ENCODE results near the gene BCL11B. TPM values are rescaled to one million over a fixed set of nuclear protein-coding genes. Genes with fewer than 3 reads are reported as not detected.

Gene BCL11B
- total and polyA plus RNA-seq, 5 donors from 2014 or later: 5.3 to 210 (median 5.6) TPM

DNA sequence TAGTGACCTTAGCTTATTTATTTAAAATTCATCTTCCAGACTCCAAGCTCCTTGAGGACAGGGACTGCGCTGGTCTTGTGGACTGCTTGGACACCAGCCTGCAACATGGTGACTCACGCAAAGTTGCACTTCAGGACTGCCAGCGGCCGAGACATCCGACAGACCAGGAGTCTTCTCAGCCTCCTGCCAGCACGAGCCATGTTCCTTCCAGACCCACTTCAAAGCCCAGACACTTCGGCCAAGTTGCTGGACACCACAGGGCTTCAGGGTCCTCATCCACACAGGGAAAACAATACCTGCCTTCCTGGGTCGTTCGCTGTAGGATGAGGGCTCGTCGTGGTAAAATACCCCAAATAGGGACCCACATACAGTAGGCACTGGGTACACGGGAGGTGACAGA, 88.7 kb downstream of the BCL11B start:
- no peak for DNase-seq
- Histone ChIP-seq H3K27me3 (ENCODE audit: control insufficient read depth, insufficient read depth, low read length) (no peaks in the 10 kb centered on the region), H3K36me3 (ENCODE audit: control insufficient read depth, insufficient read depth, low read length) (peaks cover 62% of the 10 kb centered on the region), H3K4me3 (ENCODE audit: low read depth, low read length) (peak overlapping the region; percentile 2), H3K27ac (ENCODE audit: insufficient read depth, low read length, poor library complexity, severe bottlenecking) (peak overlapping the region; percentile 53), H3K4me1 (ENCODE audit: control insufficient read depth, insufficient read depth, low read length, poor library complexity, severe bottlenecking) (peaks cover 98% of the 10 kb centered on the region), H3K9me3 (ENCODE audit: control insufficient read depth in 2 of 2, low read length in 2 of 2) (no peaks in the 10 kb centered on the region)
- H3K4me1 Mint-ChIP-seq: peaks cover 65 to 99% (median 86%) of the 10 kb centered on the region in 4 donors
- peak overlapping the region; percentile 90 to 94 (median 93) for H3K27ac Mint-ChIP-seq
- peaks cover 50% of the 10 kb centered on the region for H3K36me3 Mint-ChIP-seq
- H3K4me3 Mint-ChIP-seq: peak overlapping the region in 3 of 4 donors; percentile 76 to 83 (median 78)
- no peak for ATAC-seq (ENCODE audit: low read depth in 2 of 2)
- no peaks in the 10 kb centered on the region for H3K9me3 Mint-ChIP-seq
- H3K27me3 Mint-ChIP-seq: no peaks in the 10 kb centered on the region

DNA sequence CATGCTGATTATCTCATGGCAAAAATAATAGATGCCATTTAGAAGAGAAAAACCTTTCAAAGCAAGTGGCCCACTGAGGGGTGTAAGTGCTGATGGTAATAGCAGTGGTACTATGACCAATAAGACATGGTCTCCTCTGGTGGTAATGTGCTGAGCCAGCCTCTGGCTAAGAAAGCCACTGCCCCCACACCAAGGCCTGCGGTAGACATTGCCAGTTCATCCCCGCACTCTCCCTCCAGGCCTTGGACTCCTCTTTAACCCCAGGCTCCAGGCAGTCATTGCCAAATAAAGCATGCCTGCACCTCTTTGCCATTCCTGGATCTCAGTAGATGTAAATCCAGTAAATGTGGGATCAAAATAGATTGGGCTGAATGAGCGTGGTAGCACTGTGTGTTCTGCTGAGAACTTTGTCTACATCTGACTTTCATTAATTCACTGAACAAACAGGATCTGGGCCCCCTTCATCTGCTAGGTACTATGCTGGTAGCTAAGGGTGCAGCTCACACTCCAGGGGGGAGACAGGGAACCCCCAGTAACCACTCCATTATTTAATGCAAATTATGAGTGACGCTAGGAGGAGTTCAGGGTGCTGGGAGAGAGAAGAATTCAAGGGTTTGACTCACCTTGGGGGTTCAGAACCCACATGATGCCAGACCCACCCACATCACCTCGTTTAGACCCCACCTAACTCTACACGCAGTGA, 89.3 kb downstream of the BCL11B start:
- Histone ChIP-seq H3K4me3 (ENCODE audit: low read depth, low read length) (peak overlapping the region; percentile 2), H3K27ac (ENCODE audit: insufficient read depth, low read length, poor library complexity, severe bottlenecking) (peak overlapping the region; percentile 53), H3K27me3 (ENCODE audit: control insufficient read depth, insufficient read depth, low read length) (no peaks in the 10 kb centered on the region), H3K4me1 (ENCODE audit: control insufficient read depth, insufficient read depth, low read length, poor library complexity, severe bottlenecking) (peaks cover 95% of the 10 kb centered on the region), H3K36me3 (ENCODE audit: control insufficient read depth, insufficient read depth, low read length) (peaks cover 68% of the 10 kb centered on the region), H3K9me3 (ENCODE audit: control insufficient read depth in 2 of 2, low read length in 2 of 2) (no peaks in the 10 kb centered on the region)
- H3K36me3 Mint-ChIP-seq: peaks cover 52% of the 10 kb centered on the region
- H3K4me3 Mint-ChIP-seq: peak overlapping the region; percentile 70 to 83 (median 77)
- no peak for DNase-seq
- H3K27ac Mint-ChIP-seq: peak overlapping the region; percentile 90 to 94 (median 93)
- H3K9me3 Mint-ChIP-seq: no peaks in the 10 kb centered on the region
- no peaks in the 10 kb centered on the region for H3K27me3 Mint-ChIP-seq
- ATAC-seq (ENCODE audit: low read depth in 2 of 2): no peak
- peaks cover 60 to 97% (median 82%) of the 10 kb centered on the region in 4 donors for H3K4me1 Mint-ChIP-seq

DNA sequence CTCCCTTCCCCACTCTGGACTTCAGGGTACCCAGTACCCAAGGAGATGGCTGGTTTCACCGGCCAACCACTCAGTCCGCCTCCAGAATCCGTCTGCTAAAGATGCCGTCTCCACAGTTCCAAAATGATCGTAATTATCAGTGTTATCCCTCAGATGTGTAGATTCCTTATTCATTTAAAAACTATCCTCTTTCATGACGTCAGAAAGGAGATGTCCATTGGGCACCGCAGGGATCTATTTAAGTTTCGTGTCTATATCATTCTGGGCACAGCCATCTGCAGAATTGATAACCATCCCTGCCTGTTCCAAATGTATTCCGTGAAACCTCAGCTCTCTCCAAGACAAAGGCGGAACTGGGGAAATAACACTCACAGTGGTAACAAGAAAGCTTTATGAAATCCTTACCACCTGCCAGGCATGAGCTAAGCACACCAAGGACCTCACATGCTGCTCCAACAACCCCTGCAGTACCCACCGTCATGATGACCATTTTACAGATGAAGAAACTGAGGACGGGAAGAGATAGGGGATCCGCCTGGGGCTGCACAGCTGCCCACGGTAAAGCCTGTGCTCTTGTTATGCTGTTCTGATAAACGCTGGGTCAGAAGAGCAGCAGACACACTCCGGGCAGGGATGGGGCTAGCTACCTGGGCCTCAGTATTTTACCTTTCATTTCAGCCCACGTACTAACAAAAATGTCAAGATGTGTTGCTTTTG, 90.0 kb downstream of the BCL11B start:
- no peaks in the 10 kb centered on the region for H3K27me3 Mint-ChIP-seq
- peak overlapping the region; percentile 75 to 83 (median 77) for H3K4me3 Mint-ChIP-seq
- no peaks in the 10 kb centered on the region for H3K9me3 ChIP-seq (ENCODE audit: control insufficient read depth in 2 of 2, low read length in 2 of 2)
- H3K9me3 Mint-ChIP-seq: no peaks in the 10 kb centered on the region
- H3K4me3 ChIP-seq (ENCODE audit: low read depth, low read length): peak overlapping the region; percentile 2
- peak overlapping the region; percentile 90 to 94 (median 93) for H3K27ac Mint-ChIP-seq
- H3K36me3 Mint-ChIP-seq: peaks cover 56% of the 10 kb centered on the region
- peaks cover 92% of the 10 kb centered on the region for H3K4me1 ChIP-seq (ENCODE audit: control insufficient read depth, insufficient read depth, low read length, poor library complexity, severe bottlenecking)
- peaks cover 53 to 92% (median 77%) of the 10 kb centered on the region in 4 donors for H3K4me1 Mint-ChIP-seq
- no peaks in the 10 kb centered on the region for H3K27me3 ChIP-seq (ENCODE audit: control insufficient read depth, insufficient read depth, low read length)
- H3K36me3 ChIP-seq (ENCODE audit: control insufficient read depth, insufficient read depth, low read length): peaks cover 76% of the 10 kb centered on the region
- DNase-seq (no peak), ATAC-seq (ENCODE audit: low read depth in 2 of 2) (no peak)
- peak overlapping the region; percentile 63 for H3K27ac ChIP-seq (ENCODE audit: insufficient read depth, low read length, poor library complexity, severe bottlenecking)

DNA sequence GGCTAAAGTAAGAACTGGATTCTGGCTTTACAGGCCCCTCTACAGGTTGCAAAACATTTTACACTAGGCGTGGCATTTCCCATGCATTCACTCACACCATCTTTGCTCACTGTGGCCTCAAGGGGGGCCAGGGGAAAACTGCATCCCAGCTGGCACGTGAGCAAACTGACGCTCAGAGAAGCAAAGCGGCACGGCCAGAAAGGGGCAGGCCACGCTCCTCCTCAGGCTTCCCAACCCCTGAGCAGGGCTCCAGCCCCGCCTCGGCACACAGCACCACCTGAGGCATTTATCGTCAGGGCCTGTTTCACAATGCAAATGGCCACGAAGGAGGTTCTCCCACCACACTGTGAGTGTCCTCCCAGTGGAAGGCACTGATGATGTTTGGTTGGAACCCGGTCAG, 90.8 kb downstream of the BCL11B start:
- peaks cover 49 to 85% (median 70%) of the 10 kb centered on the region in 4 donors for H3K4me1 Mint-ChIP-seq

DNA sequence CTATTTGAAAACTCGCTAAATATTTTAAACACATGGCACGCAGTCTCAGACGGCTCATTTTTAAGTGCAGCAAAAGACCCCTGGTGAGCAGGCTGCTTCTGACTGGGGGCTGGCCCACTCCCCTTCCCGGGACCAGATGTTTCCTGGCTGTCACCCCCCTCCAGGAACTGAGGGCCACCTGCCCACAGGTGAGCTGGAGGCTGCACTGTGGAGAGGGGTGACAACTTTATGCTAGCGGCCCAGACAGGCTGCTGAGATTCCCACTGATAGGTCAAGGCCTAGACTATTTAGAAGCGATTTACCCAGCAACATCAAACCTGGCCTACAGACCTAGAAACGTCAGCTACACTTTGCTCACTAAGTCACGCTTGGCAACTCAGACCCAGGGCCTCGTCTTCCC, 92.1 kb downstream of the BCL11B start:
- Mint-ChIP-seq H3K9me3 (no peaks in the 10 kb centered on the region), H3K27me3 (no peaks in the 10 kb centered on the region), H3K27ac (peak overlapping the region; percentile 88 to 96 (median 90)), H3K4me1 (peaks cover 40 to 72% (median 59%) of the 10 kb centered on the region in 4 donors), H3K4me3 (peak overlapping the region in 3 of 4 donors; percentile 41 to 78 (median 66)), H3K36me3 (peaks cover 55% of the 10 kb centered on the region)
- ATAC-seq (ENCODE audit: low read depth in 2 of 2): peak in 1 of 2 donors; percentile 12
- Histone ChIP-seq H3K36me3 (ENCODE audit: control insufficient read depth, insufficient read depth, low read length) (peaks cover 83% of the 10 kb centered on the region), H3K27me3 (ENCODE audit: control insufficient read depth, insufficient read depth, low read length) (no peaks in the 10 kb centered on the region), H3K9me3 (ENCODE audit: control insufficient read depth in 2 of 2, low read length in 2 of 2) (peaks cover 0 to 3% of the 10 kb centered on the region in 2 experiments), H3K27ac (ENCODE audit: insufficient read depth, low read length, poor library complexity, severe bottlenecking) (peak overlapping the region; percentile 63), H3K4me1 (ENCODE audit: control insufficient read depth, insufficient read depth, low read length, poor library complexity, severe bottlenecking) (peaks cover 72% of the 10 kb centered on the region), H3K4me3 (ENCODE audit: low read depth, low read length) (no peak overlapping the region)
- DNase-seq: no peak

More for the DNA sequence above, 90.8 kb downstream of the BCL11B start:
- Mint-ChIP-seq H3K27me3 (no peaks in the 10 kb centered on the region), H3K36me3 (peaks cover 59% of the 10 kb centered on the region), H3K9me3 (no peaks in the 10 kb centered on the region), H3K27ac (peak overlapping the region; percentile 71 to 90 (median 88)), H3K4me3 (peak overlapping the region; percentile 50 to 78 (median 55))
- H3K27me3 ChIP-seq (ENCODE audit: control insufficient read depth, insufficient read depth, low read length): no peaks in the 10 kb centered on the region
- peaks cover 0 to 3% of the 10 kb centered on the region in 2 experiments for H3K9me3 ChIP-seq (ENCODE audit: control insufficient read depth in 2 of 2, low read length in 2 of 2)
- no peak for DNase-seq
- peaks cover 78% of the 10 kb centered on the region for H3K36me3 ChIP-seq (ENCODE audit: control insufficient read depth, insufficient read depth, low read length)
- H3K27ac ChIP-seq (ENCODE audit: insufficient read depth, low read length, poor library complexity, severe bottlenecking): peak overlapping the region; percentile 63
- H3K4me1 ChIP-seq (ENCODE audit: control insufficient read depth, insufficient read depth, low read length, poor library complexity, severe bottlenecking): peaks cover 85% of the 10 kb centered on the region
- no peak overlapping the region for H3K4me3 ChIP-seq (ENCODE audit: low read depth, low read length)
- ATAC-seq (ENCODE audit: low read depth in 2 of 2): no peak

DNA sequence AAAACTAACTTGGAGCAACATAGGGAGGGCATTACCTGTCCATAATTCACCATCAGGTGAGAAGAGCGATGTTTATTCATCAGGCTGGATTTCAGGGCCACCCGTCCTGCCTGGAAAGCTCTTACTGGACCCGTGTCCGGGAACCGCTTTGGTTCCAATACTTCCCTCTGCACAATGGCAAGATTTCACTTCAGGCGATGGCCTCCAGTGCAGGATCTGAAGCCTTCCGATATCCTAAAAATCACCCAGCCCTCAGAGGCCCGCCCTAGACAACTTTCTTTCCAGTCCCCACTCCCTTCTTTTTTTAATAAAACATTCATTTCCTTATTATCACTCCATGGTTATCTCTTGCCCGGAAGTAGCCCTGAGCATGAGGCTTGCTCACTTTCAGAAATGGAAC, 92.5 kb downstream of the BCL11B start:
- Mint-ChIP-seq H3K4me3 (peak overlapping the region; percentile 23 to 78 (median 54)), H3K27me3 (no peaks in the 10 kb centered on the region), H3K27ac (peak overlapping the region; percentile 88 to 96 (median 90)), H3K9me3 (no peaks in the 10 kb centered on the region), H3K4me1 (peaks cover 40 to 68% (median 55%) of the 10 kb centered on the region in 4 donors), H3K36me3 (peaks cover 55% of the 10 kb centered on the region)
- peaks cover 0 to 3% of the 10 kb centered on the region in 2 experiments for H3K9me3 ChIP-seq (ENCODE audit: control insufficient read depth in 2 of 2, low read length in 2 of 2)
- H3K27ac ChIP-seq (ENCODE audit: insufficient read depth, low read length, poor library complexity, severe bottlenecking): peak overlapping the region; percentile 63
- no peak for ATAC-seq (ENCODE audit: low read depth in 2 of 2)
- H3K27me3 ChIP-seq (ENCODE audit: control insufficient read depth, insufficient read depth, low read length): no peaks in the 10 kb centered on the region
- peaks cover 67% of the 10 kb centered on the region for H3K4me1 ChIP-seq (ENCODE audit: control insufficient read depth, insufficient read depth, low read length, poor library complexity, severe bottlenecking)
- peaks cover 80% of the 10 kb centered on the region for H3K36me3 ChIP-seq (ENCODE audit: control insufficient read depth, insufficient read depth, low read length)
- no peak for DNase-seq
- no peak overlapping the region for H3K4me3 ChIP-seq (ENCODE audit: low read depth, low read length)

DNA sequence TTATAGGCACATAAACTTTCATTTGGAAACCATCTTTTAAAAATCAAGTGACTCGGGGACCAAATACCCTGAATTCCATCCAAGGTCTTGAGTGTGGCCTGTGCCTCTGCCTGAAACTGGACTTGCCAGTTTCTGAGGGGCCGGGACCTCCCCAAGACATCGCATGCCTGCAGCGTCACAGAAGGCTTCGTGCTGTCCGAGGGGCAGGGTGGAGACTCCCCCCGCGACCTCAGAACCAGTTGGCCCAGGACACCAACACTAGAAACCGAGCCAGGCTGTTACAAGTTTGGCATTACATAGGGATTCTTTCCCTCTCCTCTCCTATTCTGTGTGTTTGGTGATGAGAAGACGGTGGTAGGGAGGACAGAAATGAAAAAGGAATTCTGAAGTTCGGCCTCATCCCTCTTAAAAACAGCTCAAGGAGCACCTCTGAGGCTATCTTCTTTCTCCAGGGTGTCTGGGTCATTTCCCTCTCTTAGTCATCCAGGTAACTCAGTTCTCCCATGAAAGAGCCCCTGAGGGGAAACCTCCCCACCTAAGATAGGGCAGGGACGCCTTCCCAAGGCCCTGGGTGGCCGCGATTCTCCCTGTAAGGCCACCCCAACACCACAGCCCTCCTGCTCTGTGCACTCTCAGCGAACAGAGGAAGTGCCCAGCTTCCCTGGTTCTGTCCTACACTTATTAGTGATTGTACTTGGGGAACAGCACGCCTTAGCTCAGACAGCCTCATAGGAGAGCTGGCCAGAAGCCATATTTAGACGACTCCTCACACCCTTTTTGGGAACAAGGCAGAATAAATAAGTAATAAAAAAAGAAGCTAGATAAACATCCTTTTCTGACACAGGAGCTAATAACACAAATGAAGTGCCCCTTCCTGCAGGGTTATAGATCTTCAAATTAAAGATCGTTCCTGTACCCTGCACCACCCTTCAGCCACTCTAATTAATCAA, 93.8 kb downstream of the BCL11B start:
- peaks cover 54% of the 10 kb centered on the region for H3K4me1 ChIP-seq (ENCODE audit: control insufficient read depth, insufficient read depth, low read length, poor library complexity, severe bottlenecking)
- peaks cover 87% of the 10 kb centered on the region for H3K36me3 ChIP-seq (ENCODE audit: control insufficient read depth, insufficient read depth, low read length)

More for the DNA sequence above, 93.8 kb downstream of the BCL11B start:
- Mint-ChIP-seq H3K9me3 (peaks cover 0 to 1% (median 0%) of the 10 kb centered on the region in 7 donors), H3K27ac (peak overlapping the region; percentile 85 to 92 (median 90)), H3K36me3 (peaks cover 55% of the 10 kb centered on the region), H3K4me3 (peak overlapping the region in 3 of 4 donors; percentile 56 to 73 (median 58)), H3K4me1 (peaks cover 32 to 58% (median 46%) of the 10 kb centered on the region in 4 donors), H3K27me3 (no peaks in the 10 kb centered on the region)
- DNase-seq (no peak), ATAC-seq (ENCODE audit: low read depth in 2 of 2) (no peak)
- H3K27ac ChIP-seq (ENCODE audit: insufficient read depth, low read length, poor library complexity, severe bottlenecking): peak overlapping the region; percentile 63
- peaks cover 0 to 3% of the 10 kb centered on the region in 2 experiments for H3K9me3 ChIP-seq (ENCODE audit: control insufficient read depth in 2 of 2, low read length in 2 of 2)
- no peak overlapping the region for H3K4me3 ChIP-seq (ENCODE audit: low read depth, low read length)
- no peaks in the 10 kb centered on the region for H3K27me3 ChIP-seq (ENCODE audit: control insufficient read depth, insufficient read depth, low read length)
